Activated T-cell treated with anti-CD3 and anti-CD28 coated beads, Interleukin-2, amount 50 U/mL, for 4 hours (primary cell): ENCODE measurements around the gene NFILZ. TPM values are rescaled to one million over a fixed set of nuclear protein-coding genes. Genes with fewer than 3 reads are reported as not detected.

Experiments
- ATAC-seq, 2 donors: fragments of 200-7000 bp; cut with Tn5 transposase; one replicate each; pipeline ENCODE4 v1.10.0; 2021
- DNase-seq: peaks from one replicate; pipeline ENCODE4 v3.0.0-alpha.2; 2020
- H3K27me3 Mint-ChIP-seq: one replicate; pipeline ENCODE4 v1.8.0; 2021; ENCODE audit warnings: low read depth, mixed read lengths
- H3K36me3 Mint-ChIP-seq: one replicate; pipeline ENCODE4 v1.8.0; 2022; ENCODE audit warnings: mixed read lengths; ENCODE audit not compliant: insufficient read depth
- H3K4me1 Mint-ChIP-seq: one replicate; pipeline ENCODE4 v1.8.0; 2021; ENCODE audit warnings: low read depth, mixed read lengths
- H3K4me3 Mint-ChIP-seq: one replicate; pipeline ENCODE4 v1.8.0; 2021; ENCODE audit warnings: mild to moderate bottlenecking, moderate library complexity, mixed read lengths
- H3K9me3 Mint-ChIP-seq: one replicate; pipeline ENCODE4 v1.8.0; 2021; ENCODE audit warnings: mixed read lengths
- total RNA-seq, 3 donors: library from RNA; stranded (reverse); gene quantifications; one replicate each; pipeline ENCODE4 v1.2.1, GENCODE V29; 2021

NFILZ gene
- total RNA-seq, 3 donors from 2014 or later: not detected

- Mint-ChIP-seq H3K9me3 (no peaks in the 10 kb centered on the region), H3K36me3 (no peaks in the 10 kb centered on the region), H3K27me3 (peaks cover 24% of the 10 kb centered on the region), H3K4me1 (no peaks in the 10 kb centered on the region), H3K4me3 (no peak overlapping the region)
- DNase-seq: no peak
- ATAC-seq: no peak
Observed at GRCh38 chr19:8642561-8642960, 12.1 kb downstream of the NFILZ start.

- Mint-ChIP-seq H3K4me3 (no peak overlapping the region), H3K27me3 (peaks cover 21% of the 10 kb centered on the region), H3K4me1 (no peaks in the 10 kb centered on the region), H3K36me3 (no peaks in the 10 kb centered on the region), H3K9me3 (no peaks in the 10 kb centered on the region)
- DNase-seq (no peak), ATAC-seq (no peak)
Observed at GRCh38 chr19:8643860-8644653, 13.6 kb downstream of the NFILZ start.

GRCh38 chr19:8648240-8648639, 17.8 kb downstream of the NFILZ start:
- H3K9me3 Mint-ChIP-seq: no peaks in the 10 kb centered on the region
- no peak for DNase-seq

GRCh38 chr19:8654591-8655339, 24.3 kb downstream of the NFILZ start:
- DNase-seq: peak; percentile 69
- Mint-ChIP-seq H3K9me3 (no peaks in the 10 kb centered on the region), H3K27me3 (peaks cover 3% of the 10 kb centered on the region), H3K4me1 (peaks cover 13% of the 10 kb centered on the region), H3K4me3 (peak overlapping the region; percentile 29), H3K36me3 (no peaks in the 10 kb centered on the region)
- ATAC-seq: peak; percentile 72

More at GRCh38 chr19:8648240-8648639, 17.8 kb downstream of the NFILZ start:
- H3K4me3 Mint-ChIP-seq: no peak overlapping the region
- no peak for ATAC-seq
- H3K27me3 Mint-ChIP-seq: peaks cover 16% of the 10 kb centered on the region
- peaks cover 2% of the 10 kb centered on the region for H3K4me1 Mint-ChIP-seq
- no peaks in the 10 kb centered on the region for H3K36me3 Mint-ChIP-seq

GRCh38 chr19:8655340-8655709, 24.9 kb downstream of the NFILZ start:
- H3K36me3 Mint-ChIP-seq: no peaks in the 10 kb centered on the region
- H3K9me3 Mint-ChIP-seq: no peaks in the 10 kb centered on the region
- DNase-seq (peak; percentile 34), ATAC-seq (peak; percentile 48 to 58)
- H3K4me1 Mint-ChIP-seq: peaks cover 15% of the 10 kb centered on the region
- H3K27me3 Mint-ChIP-seq: peaks cover 3% of the 10 kb centered on the region
- peak overlapping the region; percentile 40 for H3K4me3 Mint-ChIP-seq

- ATAC-seq: no peak
Observed at GRCh38 chr19:8657869-8658268, 27.4 kb downstream of the NFILZ start.

GRCh38 chr19:8659905-8660304, 29.5 kb downstream of the NFILZ start:
- peaks cover 29% of the 10 kb centered on the region for H3K4me1 Mint-ChIP-seq
- DNase-seq (no peak), ATAC-seq (no peak)
- H3K9me3 Mint-ChIP-seq: no peaks in the 10 kb centered on the region
- H3K4me3 Mint-ChIP-seq: no peak overlapping the region
- no peaks in the 10 kb centered on the region for H3K36me3 Mint-ChIP-seq
- H3K27me3 Mint-ChIP-seq: no peaks in the 10 kb centered on the region

More at GRCh38 chr19:8657869-8658268, 27.4 kb downstream of the NFILZ start:
- no peak for DNase-seq
- no peaks in the 10 kb centered on the region for H3K36me3 Mint-ChIP-seq
- no peak overlapping the region for H3K4me3 Mint-ChIP-seq
- H3K27me3 Mint-ChIP-seq: peaks cover 3% of the 10 kb centered on the region
- H3K4me1 Mint-ChIP-seq: peaks cover 19% of the 10 kb centered on the region
- no peaks in the 10 kb centered on the region for H3K9me3 Mint-ChIP-seq

- Mint-ChIP-seq H3K9me3 (no peaks in the 10 kb centered on the region), H3K4me3 (no peak overlapping the region), H3K4me1 (peaks cover 40% of the 10 kb centered on the region), H3K27me3 (no peaks in the 10 kb centered on the region), H3K36me3 (no peaks in the 10 kb centered on the region)
- DNase-seq (no peak), ATAC-seq (no peak)
Observed at GRCh38 chr19:8662263-8662662, 31.8 kb downstream of the NFILZ start.

- H3K4me1 Mint-ChIP-seq: peaks cover 46% of the 10 kb centered on the region
- H3K27me3 Mint-ChIP-seq: no peaks in the 10 kb centered on the region
- peak overlapping the region; percentile 45 for H3K4me3 Mint-ChIP-seq
- DNase-seq: peak; percentile 18
- H3K36me3 Mint-ChIP-seq: no peaks in the 10 kb centered on the region
- no peaks in the 10 kb centered on the region for H3K9me3 Mint-ChIP-seq
- ATAC-seq: peak; percentile 42 to 67
Observed at GRCh38 chr19:8663920-8664670, 33.7 kb downstream of the NFILZ start.

GRCh38 chr19:8664671-8665057, 34.2 kb downstream of the NFILZ start:
- Mint-ChIP-seq H3K4me1 (peaks cover 50% of the 10 kb centered on the region), H3K36me3 (no peaks in the 10 kb centered on the region), H3K4me3 (peak overlapping the region; percentile 24), H3K9me3 (no peaks in the 10 kb centered on the region), H3K27me3 (no peaks in the 10 kb centered on the region)
- ATAC-seq: no peak
- DNase-seq: no peak

- ATAC-seq: peak in 1 of 2 donors; percentile 58
- DNase-seq: no peak
- H3K36me3 Mint-ChIP-seq: no peaks in the 10 kb centered on the region
- H3K4me1 Mint-ChIP-seq: peaks cover 50% of the 10 kb centered on the region
- H3K4me3 Mint-ChIP-seq: no peak overlapping the region
- H3K9me3 Mint-ChIP-seq: no peaks in the 10 kb centered on the region
- H3K27me3 Mint-ChIP-seq: no peaks in the 10 kb centered on the region
Observed at GRCh38 chr19:8665468-8666213, 35.2 kb downstream of the NFILZ start.

GRCh38 chr19:8666814-8667405, 36.5 kb downstream of the NFILZ start:
- H3K4me3 Mint-ChIP-seq: no peak overlapping the region
- H3K27me3 Mint-ChIP-seq: no peaks in the 10 kb centered on the region
- peaks cover 59% of the 10 kb centered on the region for H3K4me1 Mint-ChIP-seq
- no peaks in the 10 kb centered on the region for H3K36me3 Mint-ChIP-seq
- ATAC-seq (no peak), DNase-seq (no peak)
- H3K9me3 Mint-ChIP-seq: no peaks in the 10 kb centered on the region

- peaks cover 29% of the 10 kb centered on the region for H3K4me1 Mint-ChIP-seq
Observed at GRCh38 chr19:8673276-8673891, 43.0 kb downstream of the NFILZ start.

More at GRCh38 chr19:8673276-8673891, 43.0 kb downstream of the NFILZ start:
- no peak overlapping the region for H3K4me3 Mint-ChIP-seq
- no peak for DNase-seq
- no peaks in the 10 kb centered on the region for H3K27me3 Mint-ChIP-seq
- H3K36me3 Mint-ChIP-seq: peaks cover 2% of the 10 kb centered on the region
- no peak for ATAC-seq
- peaks cover 6% of the 10 kb centered on the region for H3K9me3 Mint-ChIP-seq
